GM21576 (cell line): ENCODE data around the gene PTPRB.

ENCODE experiments used
- ATAC-seq: cut with Tn5 transposase; IDR thresholded peaks from one replicate; pipeline ENCODE4 v1.9.1; 2021; ENCODE audit warnings: mild to moderate bottlenecking, moderate library complexity; ENCODE audit not compliant: unreplicated experiment

PTPRB gene

GRCh38 chr12:70598467-70599193 is 38.6 kb downstream of the PTPRB start:
- ATAC-seq = no peak

- no peak for ATAC-seq
Observed at GRCh38 chr12:70592664-70593063, 44.6 kb downstream of the PTPRB start.

- no peak for ATAC-seq
Observed at GRCh38 chr12:70590549-70591226, 46.5 kb downstream of the PTPRB start.

- ATAC-seq = peak; percentile 92
Observed at GRCh38 chr12:70590051-70590450, 47.2 kb downstream of the PTPRB start.

- ATAC-seq = no peak
Observed at GRCh38 chr12:70584332-70584731, 52.9 kb downstream of the PTPRB start.

DNA sequence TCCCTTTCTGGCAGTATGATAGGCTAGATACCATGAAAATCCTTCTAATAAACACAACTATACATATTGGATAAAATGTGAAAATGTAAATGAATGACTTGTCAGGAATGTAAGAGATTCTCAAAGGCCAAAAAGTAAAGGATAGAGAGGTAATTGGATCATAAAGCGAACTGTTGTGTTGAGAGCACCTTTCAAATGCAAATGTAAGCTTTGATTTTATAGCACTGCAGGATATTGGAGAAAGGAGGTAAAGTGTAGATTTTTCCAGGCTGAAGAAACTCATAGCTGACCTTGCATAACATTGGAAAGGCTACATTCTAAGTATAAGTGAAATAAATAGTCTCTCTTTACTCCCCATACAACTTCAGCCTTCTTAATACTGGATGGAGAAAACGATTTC is 54.0 kb downstream of the PTPRB start:
- ATAC-seq = no peak

- ATAC-seq = peak; percentile 84
Observed at GRCh38 chr12:70581208-70581607, 56.0 kb downstream of the PTPRB start.

DNA sequence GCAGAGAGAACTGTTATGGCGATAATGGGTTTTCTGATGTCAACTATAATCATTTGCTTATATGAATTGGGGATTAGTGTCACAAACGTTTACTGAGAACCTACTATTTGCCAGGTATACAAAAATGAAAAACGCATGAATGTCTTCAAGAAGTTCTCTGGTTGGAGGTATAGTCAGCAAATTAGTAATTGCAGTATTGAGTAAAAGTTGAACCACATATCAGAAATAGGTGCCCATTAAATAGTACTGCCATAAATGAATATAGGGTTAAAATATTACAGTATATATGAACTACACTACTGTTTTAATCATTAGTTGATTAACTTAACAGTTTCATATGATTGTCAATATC is 60.0 kb downstream of the PTPRB start:
- ATAC-seq = no peak

DNA sequence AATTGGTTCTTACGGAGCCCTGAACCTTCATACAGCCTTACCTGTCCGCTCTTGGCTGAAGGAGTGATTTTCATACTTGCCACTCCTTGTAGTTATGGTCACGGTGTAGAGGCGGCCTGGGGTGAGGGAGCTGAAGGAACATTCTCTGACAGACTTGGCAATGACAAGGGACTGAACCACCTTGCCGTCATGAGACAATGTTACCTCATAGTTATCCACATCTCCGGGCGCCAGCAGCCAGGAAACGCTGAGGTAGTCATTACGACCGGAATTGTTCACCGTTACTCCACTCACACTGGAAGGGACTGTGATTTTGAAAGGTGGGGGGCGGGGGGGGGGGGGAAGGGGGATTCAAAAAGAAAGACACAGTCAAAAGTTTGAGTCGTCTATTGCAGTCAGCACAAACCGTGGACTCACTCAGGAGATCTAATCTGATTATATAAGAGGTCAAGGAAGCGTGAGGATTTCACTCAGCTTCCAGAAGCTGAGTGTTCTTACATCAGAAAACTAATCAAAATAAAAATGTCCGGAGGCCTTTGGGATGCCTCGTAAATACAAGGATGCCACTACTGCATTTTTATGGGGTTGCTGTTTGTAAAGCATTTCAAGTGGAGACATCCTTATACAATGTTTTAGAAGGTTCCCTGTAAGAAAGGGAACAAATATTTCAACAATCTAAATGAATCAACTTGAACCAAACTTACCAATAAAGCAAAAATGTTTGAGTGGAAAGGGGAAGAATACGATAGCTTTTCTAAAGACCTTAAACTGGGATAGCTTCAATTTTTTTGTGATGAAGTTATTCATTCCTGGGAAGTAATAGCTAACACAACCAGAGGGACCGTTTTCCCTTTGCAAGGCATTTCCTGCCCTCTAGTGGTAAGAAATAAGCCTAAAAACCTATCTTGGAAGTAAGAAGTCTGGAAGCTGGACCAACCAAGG is 60.6 kb downstream of the PTPRB start:
- ATAC-seq = no peak

- ATAC-seq = no peak
Observed at GRCh38 chr12:70571705-70572268, 65.4 kb downstream of the PTPRB start.

DNA sequence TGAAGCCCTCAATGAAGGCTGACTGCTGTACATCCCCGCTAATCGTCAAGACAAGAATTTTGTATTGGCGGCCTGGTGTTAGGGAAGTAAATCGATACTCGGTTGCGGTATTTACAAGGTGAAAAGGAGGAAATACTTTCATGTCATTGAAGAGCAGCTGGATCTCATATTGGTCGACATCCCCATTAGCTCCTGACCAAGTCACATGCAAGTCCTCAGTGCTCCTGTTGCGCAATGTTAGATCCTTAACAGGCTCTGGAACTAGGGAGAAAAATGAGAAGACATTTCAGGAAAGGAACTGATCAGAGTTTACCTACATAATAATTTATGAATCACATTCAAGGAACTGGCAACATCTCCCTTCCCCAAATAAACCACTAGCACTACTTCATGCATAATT is 66.2 kb downstream of the PTPRB start:
- no peak for ATAC-seq

DNA sequence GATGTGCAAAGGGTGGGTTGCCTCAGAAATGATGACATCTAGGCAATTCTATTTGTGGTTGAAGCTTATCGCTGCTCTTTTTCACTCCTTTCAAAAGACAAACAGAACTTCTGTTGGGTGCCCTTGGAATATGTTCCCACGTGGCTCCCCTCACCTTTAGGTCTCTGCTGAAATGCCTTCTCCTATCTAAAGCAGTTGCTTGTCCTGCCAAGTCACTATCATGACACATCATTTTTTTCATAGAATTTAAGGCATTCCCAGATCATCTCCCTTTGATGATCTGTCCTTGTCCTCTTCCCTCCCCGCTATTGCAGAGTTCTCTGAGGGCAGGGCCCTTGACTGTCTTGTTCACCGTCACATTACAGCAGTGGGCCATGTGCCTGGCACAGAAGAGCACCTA is 75.7 kb downstream of the PTPRB start:
- ATAC-seq = no peak

DNA sequence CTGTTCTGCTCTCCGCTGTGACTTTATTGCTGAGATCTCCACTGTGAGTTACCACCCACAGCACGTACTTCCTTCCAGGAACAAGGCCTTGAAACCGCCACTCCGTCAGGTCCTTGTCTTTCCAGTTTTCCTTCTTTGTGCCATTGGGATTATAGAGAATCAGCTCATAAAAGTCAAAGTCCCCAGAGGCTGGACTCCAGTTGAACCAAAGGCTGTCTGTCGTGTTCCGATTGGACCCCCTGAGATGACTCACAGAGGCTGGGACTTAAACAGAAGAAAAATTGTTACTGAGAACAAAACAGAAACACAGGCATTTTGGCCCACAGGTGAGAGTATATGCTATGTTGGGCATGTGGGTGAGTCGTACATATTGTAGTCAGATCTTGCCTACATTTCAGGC is 76.6 kb downstream of the PTPRB start:
- ATAC-seq = no peak

DNA sequence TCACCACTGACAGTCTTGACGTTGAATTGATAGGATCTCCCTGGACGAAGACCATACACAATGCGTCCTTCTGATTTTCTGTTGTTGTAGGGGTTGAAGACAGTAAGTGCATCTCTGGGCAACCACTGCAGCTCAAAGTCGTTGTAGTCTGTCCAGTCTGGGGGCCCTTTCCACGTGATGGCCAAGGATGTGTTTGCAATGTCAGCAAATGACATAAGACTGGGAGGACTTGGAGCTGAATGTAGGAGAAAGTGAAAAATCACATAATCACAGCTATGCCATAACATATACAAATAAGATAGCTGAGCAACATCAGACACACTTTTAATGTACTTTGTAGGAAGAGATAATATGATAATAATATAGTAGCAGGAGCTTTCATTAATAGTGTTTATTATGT is 77.8 kb downstream of the PTPRB start:
- ATAC-seq = no peak

- ATAC-seq = no peak
Observed at GRCh38 chr12:70557583-70558191, 79.5 kb downstream of the PTPRB start.

- ATAC-seq = no peak
Observed at GRCh38 chr12:70556179-70556869, 80.9 kb downstream of the PTPRB start.

DNA sequence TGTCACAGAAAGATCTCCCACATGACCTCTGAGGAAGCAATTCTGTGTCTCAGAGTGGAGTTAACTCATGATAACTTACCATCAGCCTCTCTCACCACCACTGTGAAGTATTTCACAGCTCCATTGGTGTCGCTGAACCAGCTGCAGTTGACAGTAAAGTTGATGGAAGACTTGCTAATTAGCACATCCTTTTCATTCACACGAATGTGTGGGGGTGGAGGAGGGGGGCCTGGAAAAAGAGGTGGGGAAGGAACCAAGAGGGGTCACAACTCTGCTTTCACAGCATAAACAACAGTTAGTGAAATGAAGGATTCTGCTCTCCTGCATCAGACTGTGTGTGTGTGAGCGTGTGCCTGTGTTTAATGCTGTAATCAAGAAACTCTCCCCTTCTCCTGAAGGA is 82.1 kb downstream of the PTPRB start:
- no peak for ATAC-seq

DNA sequence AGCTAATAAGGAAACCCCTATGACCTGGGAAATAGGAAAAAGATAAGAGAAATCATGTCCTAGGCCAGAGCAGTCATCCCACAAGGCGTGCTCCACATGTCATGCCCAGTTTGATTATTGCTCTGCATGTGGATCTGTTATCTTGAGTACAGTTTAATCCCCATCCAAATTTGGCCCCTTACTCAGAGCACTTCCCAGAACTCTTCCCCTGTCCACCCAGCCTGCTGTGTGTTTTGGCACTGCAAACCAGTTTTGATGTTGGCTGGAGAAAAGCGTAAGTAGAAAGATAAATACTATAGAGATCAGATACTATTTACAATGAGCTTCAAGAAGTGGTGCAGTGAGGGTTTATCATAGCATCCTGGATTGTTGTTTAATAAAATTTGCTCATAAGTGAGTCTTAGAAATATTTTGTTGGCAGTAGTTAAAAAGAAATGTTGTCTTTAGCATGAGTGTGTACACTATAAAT is 83.8 kb downstream of the PTPRB start:
- ATAC-seq = no peak

GRCh38 chr12:70551731-70552130 is 85.5 kb downstream of the PTPRB start:
- ATAC-seq = no peak

DNA sequence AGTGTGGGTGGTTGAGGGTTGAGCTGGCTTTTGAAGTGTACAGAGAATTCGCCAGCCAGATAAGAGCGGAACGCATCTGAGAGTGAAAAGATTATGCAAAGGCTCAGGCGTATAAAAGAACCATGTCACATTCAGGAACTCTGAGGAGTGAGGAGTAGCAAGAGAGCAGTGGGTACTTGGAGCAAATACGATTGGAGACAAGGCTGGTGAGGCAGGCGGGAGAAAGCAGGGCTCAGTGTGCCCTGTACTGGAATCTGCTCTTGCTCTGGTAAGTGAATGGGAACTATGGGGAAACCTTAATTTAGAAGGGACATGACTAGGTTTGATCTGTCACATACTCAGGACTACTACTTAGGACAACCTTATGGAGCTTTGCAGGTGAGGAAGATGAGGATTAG is 87.0 kb downstream of the PTPRB start:
- no peak for ATAC-seq
